ENCODE results near the gene TMEM212.

TMEM212 gene

GRCh38 chr3:171842864-171843518 is at the start of gene TMEM212:
Gene TMEM212, plus strand, starts transcription at chr3:171843349. Its CDS starts 35 bp downstream, at chr3:171843384.
- DNase-seq, result no peak

- DNase-seq, result no peak
Measured at GRCh38 chr3:171796625-171797264, 46.4 kb upstream of the TMEM212 start.

DNA sequence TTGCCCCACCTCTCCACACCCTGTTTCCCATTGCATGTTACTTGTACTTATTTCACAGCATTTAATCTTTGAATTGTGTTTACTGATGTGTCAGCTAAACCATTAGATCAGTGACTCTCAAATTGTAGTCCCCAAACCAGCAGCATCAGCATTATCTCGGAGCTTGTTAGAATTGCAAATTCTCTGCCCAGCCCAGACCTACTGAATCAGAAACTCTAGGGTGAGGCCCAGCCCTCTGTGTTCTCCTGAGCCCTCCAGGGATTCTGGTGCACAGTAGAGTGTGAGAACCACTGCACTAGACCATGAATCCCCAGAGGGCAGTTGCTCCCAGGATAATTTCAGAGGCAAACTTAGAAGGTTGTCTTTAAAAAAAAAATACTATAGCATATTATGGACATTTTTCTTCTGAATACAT is 45.9 kb upstream of the TMEM212 start:
- no peak for DNase-seq

DNA sequence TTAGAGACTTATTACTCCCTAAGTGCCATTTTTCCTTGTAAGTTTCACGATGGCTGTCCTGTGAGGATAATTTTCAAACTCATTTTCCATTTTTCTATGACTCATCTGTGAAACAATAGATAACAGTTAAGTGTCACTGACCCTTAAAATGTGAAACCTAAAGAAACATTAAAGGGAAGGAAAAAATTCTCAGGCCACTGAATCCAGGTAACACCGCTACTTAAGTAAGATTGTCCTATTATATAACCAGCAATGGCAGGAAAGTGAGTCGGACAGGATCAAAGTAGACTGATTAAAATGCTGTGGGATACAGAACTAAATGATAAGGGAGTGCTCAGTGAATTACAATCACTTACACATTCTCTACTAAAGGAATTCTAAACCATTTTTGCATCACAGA is 45.3 kb upstream of the TMEM212 start:
- no peak for DNase-seq

GRCh38 chr3:171799501-171799900 is 43.6 kb upstream of the TMEM212 start:
- no peak for DNase-seq

- no peak for DNase-seq
Measured at GRCh38 chr3:171801738-171802589, 41.2 kb upstream of the TMEM212 start.

GRCh38 chr3:171802590-171802956 is 40.6 kb upstream of the TMEM212 start:
- no peak for DNase-seq

GRCh38 chr3:171803044-171803443 is 40.1 kb upstream of the TMEM212 start:
- peak in 1 of 2 experiments; percentile 52 for DNase-seq

DNA sequence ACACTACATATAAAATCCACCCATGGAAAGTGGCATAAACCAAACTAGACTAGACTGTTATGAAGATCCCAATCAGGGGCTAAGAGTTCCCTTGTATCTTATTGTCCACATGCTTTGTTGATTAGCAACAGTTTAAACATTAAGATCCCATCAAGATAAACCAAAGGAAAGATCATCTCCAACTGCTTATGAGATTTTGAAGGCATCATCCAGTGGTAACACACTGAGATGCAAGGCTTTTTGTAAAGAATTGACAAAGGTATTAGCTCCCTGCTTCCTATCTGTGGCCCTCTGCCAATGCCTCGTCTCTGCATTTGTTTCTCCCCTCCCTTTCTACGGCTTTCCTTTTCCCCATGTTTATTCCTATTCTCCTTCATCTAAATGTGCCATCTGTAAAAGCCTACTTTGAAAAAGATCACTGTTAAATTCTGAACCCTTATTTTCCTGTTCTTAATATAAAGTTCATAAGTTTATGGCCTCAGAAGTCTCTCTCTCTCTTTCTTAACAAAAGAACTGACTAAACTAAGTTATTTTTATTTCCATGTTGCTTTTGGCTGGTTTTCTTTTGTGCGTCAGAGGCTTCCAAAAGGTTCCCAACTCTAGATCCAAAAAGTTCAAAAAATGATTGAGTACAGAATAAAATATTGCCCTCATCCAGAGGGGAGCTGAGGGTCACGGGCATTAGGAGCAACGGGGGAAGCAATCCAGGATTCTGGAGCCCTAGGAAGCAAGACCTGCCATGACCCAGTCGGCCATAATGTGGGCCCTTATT is 38.3 kb upstream of the TMEM212 start:
- no peak for DNase-seq

DNA sequence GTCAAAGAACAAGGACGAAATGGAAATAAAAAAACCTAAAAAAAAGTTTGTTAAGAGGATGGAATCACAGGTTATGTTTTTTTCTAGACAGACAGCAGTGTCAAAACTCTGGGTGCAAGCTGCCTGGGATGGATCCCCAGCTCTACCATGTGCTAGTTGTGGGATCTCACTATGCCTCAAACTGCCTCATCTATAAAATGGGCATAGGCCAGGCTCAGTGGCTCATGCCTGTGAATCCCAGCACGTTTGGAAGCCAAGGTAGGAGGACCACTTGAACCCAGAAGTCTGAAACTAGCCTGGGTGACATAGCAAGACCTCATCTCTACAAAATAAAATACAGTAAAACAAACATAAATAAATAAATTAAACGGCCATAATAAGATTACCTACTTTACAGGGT is 37.5 kb upstream of the TMEM212 start:
- DNase-seq, result no peak

DNA sequence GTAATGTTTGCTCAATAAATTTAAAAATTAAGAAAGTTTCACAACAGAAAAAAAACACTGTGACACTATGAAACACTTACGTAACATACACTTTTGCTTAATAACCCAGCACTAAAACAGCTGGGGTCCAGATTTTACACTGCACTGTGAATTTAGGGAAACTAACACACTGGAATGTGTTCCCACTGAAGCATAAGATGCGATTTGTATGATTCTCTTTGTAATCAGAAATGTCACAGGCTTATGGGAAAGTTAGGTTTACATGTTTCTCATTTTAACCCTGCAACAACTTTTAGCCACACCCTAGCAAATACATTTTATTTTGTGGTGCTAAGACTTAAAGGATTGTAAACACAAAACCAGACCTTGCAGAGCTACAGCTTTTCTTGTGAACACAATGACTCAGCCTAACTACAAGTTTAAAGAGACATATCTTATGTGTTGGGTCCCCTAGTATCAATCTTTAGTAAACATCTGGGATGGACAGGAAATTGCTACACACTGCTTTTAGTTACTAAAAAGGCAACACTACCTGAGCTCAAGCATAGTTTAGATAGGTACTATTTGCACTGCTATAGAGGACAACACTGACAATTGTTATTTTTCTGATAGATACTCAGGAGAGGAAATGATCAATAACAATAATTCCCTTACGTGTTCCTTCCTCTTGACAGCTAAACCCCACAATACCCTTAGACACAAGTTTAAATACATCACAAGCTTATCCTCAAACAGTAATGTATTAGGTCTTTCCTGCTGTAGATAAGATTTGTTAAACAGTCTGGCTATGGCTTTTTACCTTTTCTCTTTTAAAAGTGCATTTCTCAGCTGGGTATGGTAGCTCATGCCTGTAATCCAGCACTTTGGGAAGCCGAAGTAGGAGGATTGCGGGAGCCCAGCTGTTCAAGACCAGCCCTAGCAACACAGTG is 36.7 kb upstream of the TMEM212 start:
- peak in 1 of 2 experiments; percentile 18 for DNase-seq

GRCh38 chr3:171807129-171807675 is 35.9 kb upstream of the TMEM212 start:
- no peak for DNase-seq

DNA sequence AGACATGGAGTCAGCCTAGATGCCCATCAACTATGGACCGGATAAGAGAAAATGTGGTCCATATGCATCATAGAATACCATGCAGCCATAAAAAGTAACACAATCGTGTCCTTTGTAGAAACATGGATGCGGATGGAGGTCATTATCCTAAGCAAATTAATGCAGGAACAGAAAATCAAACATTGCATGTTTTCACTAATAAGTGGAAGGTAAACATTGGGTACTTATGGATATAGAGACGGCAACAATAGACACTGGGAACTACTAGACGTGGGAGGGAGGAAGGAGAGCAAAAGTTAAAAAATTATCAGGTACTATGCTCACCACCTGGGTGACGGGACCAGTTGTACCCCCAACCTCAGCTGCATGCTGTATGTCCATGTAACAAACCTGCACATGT is 35.3 kb upstream of the TMEM212 start:
- DNase-seq, result no peak

GRCh38 chr3:171809611-171809860 is 33.6 kb upstream of the TMEM212 start:
- DNase-seq, result peak; percentile 82 to 87

DNA sequence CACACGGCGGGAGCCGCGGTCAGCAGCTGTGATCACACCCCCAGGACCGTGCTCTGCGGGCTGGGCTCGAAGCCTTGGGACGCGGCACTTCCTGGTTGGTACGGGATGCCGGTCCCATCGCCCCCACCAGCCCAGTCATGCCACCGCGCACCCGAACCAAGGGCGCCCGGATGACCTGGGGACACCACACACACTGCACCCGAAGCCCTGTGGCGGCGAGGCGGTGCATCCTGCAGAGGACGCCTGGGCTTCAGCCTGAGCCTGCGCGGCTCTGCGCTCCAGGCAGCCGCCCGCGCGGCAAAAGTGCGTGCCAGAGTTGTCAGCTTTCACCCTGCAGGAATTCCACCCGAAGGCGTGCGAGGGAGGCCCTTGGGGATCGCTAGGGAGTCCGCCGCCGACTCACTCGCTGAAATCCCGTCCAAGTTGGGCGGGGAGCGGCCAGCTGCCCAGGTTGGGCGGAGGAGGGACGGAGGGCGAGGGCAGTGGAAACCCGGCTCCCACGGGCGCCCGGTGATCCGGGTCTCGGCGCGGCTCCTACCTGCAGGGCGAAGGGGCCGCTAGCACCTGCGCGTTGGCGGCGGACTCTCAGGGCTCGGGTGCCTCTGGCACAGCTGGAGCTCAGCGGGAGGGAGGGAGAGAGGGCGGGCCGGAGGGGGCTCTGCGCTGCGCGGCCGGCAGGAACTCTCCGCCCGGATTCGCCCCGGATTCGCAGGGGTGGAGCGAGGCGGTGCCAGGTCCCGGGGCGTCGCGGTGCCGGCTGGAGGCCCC is 33.1 kb upstream of the TMEM212 start, which contains the start of gene PLD1:
PLD1 (minus strand) TSS at position 623 of the 768 bp plus-strand sequence. CDS start 72,432 bp downstream, outside the sequence.
- peak; percentile 83 to 86 for DNase-seq

- DNase-seq, result peak in 1 of 2 experiments; percentile 65
Measured at GRCh38 chr3:171810629-171811294, 32.4 kb upstream of the TMEM212 start.

DNA sequence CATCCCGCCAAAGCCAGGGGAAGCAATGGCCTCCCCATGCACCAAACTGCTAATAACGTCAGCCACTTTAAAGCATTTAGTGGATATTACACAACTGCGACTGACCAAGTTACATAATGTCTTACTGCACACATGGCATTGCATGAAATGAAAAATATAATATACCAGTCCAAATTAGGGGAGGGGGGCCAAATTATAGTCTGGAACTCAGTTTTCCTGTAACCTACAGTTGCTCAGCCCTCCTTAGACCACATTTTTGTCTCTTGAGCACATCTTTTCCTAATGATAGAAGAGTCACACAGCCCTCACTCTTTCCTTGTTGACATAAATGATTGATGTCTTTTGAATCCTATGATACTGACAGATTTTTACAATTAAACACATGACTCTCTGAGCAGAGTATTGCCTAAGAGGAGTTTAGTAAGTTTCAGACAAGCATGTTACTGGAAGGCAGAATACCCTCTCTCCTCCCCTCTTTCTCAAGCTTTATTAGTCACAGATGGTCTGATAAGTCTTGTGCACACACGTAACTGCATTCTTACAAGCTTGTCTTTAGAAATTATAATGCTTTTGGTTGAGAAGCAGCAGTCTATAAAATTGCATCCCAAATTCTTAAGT is 31.7 kb upstream of the TMEM212 start:
- DNase-seq, result peak; percentile 53 to 60

DNA sequence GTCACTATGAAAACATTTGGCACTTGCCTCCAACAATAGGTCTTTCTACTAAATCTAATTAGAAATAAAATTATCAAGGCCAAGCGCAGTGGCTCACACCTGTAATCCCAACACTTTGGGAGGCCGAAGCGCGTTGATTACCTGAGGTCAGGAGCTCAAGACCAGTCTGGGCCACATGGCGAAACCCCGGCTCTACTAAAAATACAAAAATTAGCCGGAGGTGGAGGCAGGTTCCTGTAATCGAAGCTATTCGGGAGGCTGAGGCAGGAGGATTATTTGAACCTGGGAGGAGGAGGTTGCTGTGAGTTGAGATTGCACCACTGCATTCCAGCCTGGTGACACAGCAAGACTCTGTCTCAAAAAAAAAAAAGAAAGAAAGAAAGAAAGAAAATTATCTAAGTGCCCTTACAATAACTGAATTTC is 31.2 kb upstream of the TMEM212 start:
- DNase-seq, result no peak

DNA sequence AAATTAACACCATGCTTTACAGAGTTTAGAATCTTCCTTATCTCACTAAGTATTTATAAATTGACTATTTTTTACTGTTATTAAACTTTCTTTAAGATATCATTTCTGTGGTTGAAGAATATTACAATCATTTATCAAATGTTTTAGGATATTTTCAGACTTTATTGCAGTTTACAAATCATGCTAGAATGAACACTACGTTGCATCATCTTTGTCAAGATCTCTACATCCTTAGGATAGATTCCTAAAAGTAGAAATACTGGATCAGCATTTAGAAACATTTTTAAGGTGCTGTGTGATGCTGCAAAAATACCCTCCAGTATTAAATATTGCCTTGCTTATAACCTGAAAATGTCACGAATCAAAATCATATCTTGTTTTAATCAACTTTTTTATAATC is 30.3 kb upstream of the TMEM212 start:
- DNase-seq, result no peak

Data from Kasumi-1 (cell line).